Right hindlimb (tissue), 1 donor: ENCODE data around the gene TTC6.

Source experiments
- DNase-seq: peaks from one replicate; pipeline ENCODE4 v3.0.0-alpha.2; 2018

TTC6 gene

DNA sequence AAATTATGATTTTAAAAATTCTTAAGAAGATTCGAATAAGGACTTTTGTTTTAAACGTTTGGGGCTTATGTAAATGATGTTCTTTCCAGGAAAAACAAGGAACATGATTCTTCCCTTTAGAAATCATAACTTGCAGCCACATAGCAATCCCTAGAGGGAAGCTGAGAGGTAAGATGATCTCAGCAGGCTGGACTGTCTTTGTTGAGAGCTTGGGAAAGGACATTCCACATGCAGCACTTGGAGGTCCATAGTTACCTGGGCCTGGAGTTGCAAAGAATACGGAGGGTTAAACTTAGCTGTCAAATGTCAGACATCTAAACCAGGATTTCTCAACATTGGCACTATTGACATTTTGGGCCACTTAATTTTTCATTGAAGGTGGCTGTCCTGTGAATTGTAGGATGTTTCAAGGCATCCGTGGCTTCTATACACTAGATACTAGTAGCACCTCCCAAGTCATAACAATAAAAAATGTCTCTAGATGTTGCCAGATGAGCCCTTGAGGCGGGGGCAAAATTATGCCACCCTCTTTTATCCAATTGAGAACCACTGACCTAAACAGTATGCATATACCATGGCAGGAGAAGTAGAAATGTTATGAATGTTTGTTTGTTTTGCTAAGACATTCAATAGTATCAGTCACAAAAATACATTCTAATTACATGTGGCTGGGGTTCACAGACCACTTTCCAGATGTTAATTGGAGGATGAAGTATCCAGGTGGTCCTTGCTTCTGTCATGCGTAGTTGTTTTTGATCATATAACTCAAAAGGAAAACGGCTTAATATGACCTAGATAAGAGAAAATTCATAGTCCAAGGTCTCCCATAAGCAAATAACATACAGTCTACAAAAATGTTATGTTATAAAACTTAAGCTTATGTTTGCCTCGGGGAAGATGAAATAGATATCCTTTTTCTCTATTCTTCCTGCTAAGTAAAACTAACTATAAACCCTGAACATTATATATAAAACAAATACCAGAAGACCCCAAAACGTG lies 30.5 kb downstream of the TTC6 start:
- DNase-seq, result no peak

GRCh38 chr14:37637341-37637740 lies 41.9 kb downstream of the TTC6 start:
- no peak for DNase-seq

DNA sequence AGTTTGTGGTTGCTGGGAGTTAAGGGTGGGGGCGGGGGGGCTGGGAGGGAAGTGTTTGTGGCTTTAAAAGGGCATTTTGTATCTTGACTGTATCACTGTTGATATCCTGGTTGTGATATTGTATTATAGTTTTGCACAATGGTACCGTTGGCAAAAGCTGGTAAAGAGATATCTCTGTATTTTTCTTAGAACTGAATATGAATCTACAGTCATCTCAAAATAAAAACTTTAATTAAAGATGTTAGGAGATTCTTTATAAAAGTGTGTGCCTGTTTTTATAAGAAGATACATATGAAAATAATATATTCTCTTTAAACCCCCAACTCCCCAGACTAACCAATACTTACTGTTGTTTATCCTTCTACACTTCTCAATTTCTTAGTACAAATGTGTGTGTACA lies 43.2 kb downstream of the TTC6 start:
- no peak for DNase-seq

DNA sequence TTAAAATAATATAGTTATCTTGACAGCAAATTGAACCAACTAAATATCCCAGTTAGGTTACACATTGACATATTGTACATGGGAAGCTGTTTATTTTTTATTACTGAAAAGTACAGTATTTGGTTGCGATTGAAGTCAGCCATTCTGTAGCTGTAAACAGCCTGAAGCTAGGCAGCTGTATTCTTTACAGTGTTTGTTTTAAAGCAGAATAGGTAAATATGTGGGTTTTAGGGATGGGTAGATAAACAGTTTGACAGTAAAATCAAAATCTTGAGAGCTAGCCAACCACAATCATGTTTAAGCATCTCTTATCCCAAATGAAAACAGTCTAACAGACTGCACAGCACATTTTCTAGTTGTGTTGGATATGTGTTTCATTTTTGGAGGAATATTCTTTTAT lies 45.7 kb downstream of the TTC6 start:
- no peak for DNase-seq

- DNase-seq, result no peak
Measured at GRCh38 chr14:37642125-37642524, 46.7 kb downstream of the TTC6 start.

DNA sequence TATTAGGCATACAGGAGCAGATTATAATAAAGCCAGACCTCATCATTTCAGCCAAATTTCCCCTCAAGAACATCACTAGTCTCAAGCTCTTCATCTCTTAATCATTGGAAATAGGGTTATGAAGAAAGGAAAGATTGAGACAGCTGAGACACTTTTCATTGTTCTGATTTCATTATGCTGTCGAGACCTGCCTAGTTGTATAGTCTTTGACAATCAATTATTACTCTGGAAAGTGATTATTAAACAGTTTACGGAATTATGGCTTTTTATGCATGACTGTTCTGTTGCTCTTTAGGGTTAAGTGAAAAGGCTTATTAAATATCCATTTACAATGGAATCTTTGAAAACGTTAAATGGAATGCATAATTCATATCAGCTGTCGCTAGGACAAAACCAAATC lies 48.3 kb downstream of the TTC6 start:
- DNase-seq, result no peak
